GM10847 (cell line): Measurements from ENCODE around the gene TET3.

Source experiments
- POLR2A ChIP-seq: IDR thresholded peaks from 2 replicates; pipeline ENCODE4 v1.6.1; 2011; ENCODE audit not compliant: insufficient read length; ENCODE audit errors: extremely low read depth

The TET3 gene

GRCh38 chr2:74027496-74027895 is 42.8 kb downstream of the TET3 start:
- TF ChIP-seq POLR2A, result no peak

- no peak for TF ChIP-seq POLR2A
Measured at GRCh38 chr2:74028290-74028689, 43.6 kb downstream of the TET3 start.

- TF ChIP-seq POLR2A, result no peak
Measured at GRCh38 chr2:74028741-74029140, 44.0 kb downstream of the TET3 start.

- TF ChIP-seq POLR2A, result no peak
Measured at GRCh38 chr2:74029714-74030397, 45.1 kb downstream of the TET3 start.

- no peak for TF ChIP-seq POLR2A
Measured at GRCh38 chr2:74031221-74031620, 46.5 kb downstream of the TET3 start.

GRCh38 chr2:74031959-74032287 is 47.2 kb downstream of the TET3 start:
- TF ChIP-seq POLR2A, result no peak

- no peak for TF ChIP-seq POLR2A
Measured at GRCh38 chr2:74033375-74033774, 48.7 kb downstream of the TET3 start.
